Measurements from ENCODE around the gene ANKRD28.

GRCh38 chr3:15630646-15631350 lies 167.0 kb downstream of the ANKRD28 start:
- TF ChIP-seq, protein P1, sequence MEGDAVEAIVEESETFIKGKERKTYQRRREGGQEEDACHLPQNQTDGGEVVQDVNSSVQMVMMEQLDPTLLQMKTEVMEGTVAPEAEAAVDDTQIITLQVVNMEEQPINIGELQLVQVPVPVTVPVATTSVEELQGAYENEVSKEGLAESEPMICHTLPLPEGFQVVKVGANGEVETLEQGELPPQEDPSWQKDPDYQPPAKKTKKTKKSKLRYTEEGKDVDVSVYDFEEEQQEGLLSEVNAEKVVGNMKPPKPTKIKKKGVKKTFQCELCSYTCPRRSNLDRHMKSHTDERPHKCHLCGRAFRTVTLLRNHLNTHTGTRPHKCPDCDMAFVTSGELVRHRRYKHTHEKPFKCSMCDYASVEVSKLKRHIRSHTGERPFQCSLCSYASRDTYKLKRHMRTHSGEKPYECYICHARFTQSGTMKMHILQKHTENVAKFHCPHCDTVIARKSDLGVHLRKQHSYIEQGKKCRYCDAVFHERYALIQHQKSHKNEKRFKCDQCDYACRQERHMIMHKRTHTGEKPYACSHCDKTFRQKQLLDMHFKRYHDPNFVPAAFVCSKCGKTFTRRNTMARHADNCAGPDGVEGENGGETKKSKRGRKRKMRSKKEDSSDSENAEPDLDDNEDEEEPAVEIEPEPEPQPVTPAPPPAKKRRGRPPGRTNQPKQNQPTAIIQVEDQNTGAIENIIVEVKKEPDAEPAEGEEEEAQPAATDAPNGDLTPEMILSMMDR (IDR thresholded peaks at IDR 0.05), result no peak
- TF ChIP-seq POLR2A (IDR thresholded peaks at IDR 0.05), result no peak

Data from uterus (tissue), 2 donors.